ENCODE data around the gene CNTLN.
"Not testable (repeated sequence)": the region's sequence is repeated elsewhere in the genome, so short reads cannot be mapped to it uniquely, and the experiment has no call there.

The CNTLN gene

DNA sequence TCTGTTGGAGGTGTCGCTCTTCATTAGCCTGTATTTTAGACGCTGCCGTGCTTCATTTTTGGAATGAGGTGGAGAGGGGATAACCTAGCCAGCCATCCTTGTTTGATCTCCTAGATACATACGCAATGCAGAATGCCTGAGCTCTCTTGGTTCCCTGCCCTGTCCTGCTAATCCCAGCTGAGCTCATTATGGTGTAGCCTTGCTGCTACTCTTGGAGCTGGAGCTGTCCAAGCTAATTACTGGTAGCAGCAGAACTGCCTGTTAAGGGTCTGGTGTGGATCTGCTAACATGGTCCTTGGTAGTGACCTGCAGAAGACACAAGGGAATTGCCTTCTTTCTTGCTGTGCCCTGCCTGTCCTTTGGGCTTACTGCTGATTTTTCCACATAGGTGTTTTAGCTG lies 207.9 kb downstream of the CNTLN start:
- H3K36me3 ChIP-seq (ENCODE audit: control insufficient read depth, insufficient read depth, low read length), result no peaks in the 10 kb centered on the region
- H3K4me1 ChIP-seq (ENCODE audit: control insufficient read depth, insufficient read depth, low read length), result no peaks in the 10 kb centered on the region
- WGBS (ENCODE audit: insufficient coverage, insufficient read length), result no CpG with 5 or more reads among the region's 4 CpGs
- no peak for DNase-seq (ENCODE audit: low read depth, low spot score)
- no peaks in the 10 kb centered on the region for H3K27me3 ChIP-seq (ENCODE audit: control insufficient read depth, insufficient read depth, low read length)
- no peak overlapping the region for H3K27ac ChIP-seq (ENCODE audit: low read length)
- no peak overlapping the region for H3K4me3 ChIP-seq (ENCODE audit: low read length)
- H3K9me3 ChIP-seq (ENCODE audit: control insufficient read depth, insufficient read depth, low read length), result no peaks in the 10 kb centered on the region

- no peak for DNase-seq (ENCODE audit: low read depth, low spot score)
- H3K27ac ChIP-seq (ENCODE audit: low read length), result no peak overlapping the region
- no peaks in the 10 kb centered on the region for H3K36me3 ChIP-seq (ENCODE audit: control insufficient read depth, insufficient read depth, low read length)
- H3K27me3 ChIP-seq (ENCODE audit: control insufficient read depth, insufficient read depth, low read length), result no peaks in the 10 kb centered on the region
- H3K4me1 ChIP-seq (ENCODE audit: control insufficient read depth, insufficient read depth, low read length), result no peaks in the 10 kb centered on the region
- no peaks in the 10 kb centered on the region for H3K9me3 ChIP-seq (ENCODE audit: control insufficient read depth, insufficient read depth, low read length)
- H3K4me3 ChIP-seq (ENCODE audit: low read length), result no peak overlapping the region
These were observed 215.0 kb downstream of the CNTLN start for GRCh38 chr9:17349831-17350230.

GRCh38 chr9:17354006-17354405 lies 219.2 kb downstream of the CNTLN start:
- not testable (repeated sequence) for H3K36me3 ChIP-seq (ENCODE audit: control insufficient read depth, insufficient read depth, low read length); H3K27ac ChIP-seq (ENCODE audit: low read length); H3K9me3 ChIP-seq (ENCODE audit: control insufficient read depth, insufficient read depth, low read length); H3K27me3 ChIP-seq (ENCODE audit: control insufficient read depth, insufficient read depth, low read length); H3K4me1 ChIP-seq (ENCODE audit: control insufficient read depth, insufficient read depth, low read length); H3K4me3 ChIP-seq (ENCODE audit: low read length); DNase-seq (ENCODE audit: low read depth, low spot score)
- no CpG with 5 or more reads among the region's 25 CpGs for WGBS (ENCODE audit: insufficient coverage, insufficient read length)

- no peak for DNase-seq (ENCODE audit: low read depth, low spot score)
These were observed 226.5 kb downstream of the CNTLN start for GRCh38 chr9:17361378-17361777.

GRCh38 chr9:17367035-17367434 lies 232.2 kb downstream of the CNTLN start:
- no CpG with 5 or more reads among the region's 2 CpGs for WGBS (ENCODE audit: insufficient coverage, insufficient read length)
- no peak overlapping the region for H3K27ac ChIP-seq (ENCODE audit: low read length)
- no peak overlapping the region for H3K4me3 ChIP-seq (ENCODE audit: low read length)
- no peaks in the 10 kb centered on the region for H3K9me3 ChIP-seq (ENCODE audit: control insufficient read depth, insufficient read depth, low read length)
- no peaks in the 10 kb centered on the region for H3K27me3 ChIP-seq (ENCODE audit: control insufficient read depth, insufficient read depth, low read length)
- no peaks in the 10 kb centered on the region for H3K4me1 ChIP-seq (ENCODE audit: control insufficient read depth, insufficient read depth, low read length)
- DNase-seq (ENCODE audit: low read depth, low spot score), result no peak
- no peaks in the 10 kb centered on the region for H3K36me3 ChIP-seq (ENCODE audit: control insufficient read depth, insufficient read depth, low read length)

More at GRCh38 chr9:17361378-17361777, 226.5 kb downstream of the CNTLN start:
- no peak overlapping the region for H3K27ac ChIP-seq (ENCODE audit: low read length)
- H3K4me1 ChIP-seq (ENCODE audit: control insufficient read depth, insufficient read depth, low read length), result no peaks in the 10 kb centered on the region
- no peak overlapping the region for H3K4me3 ChIP-seq (ENCODE audit: low read length)
- WGBS (ENCODE audit: insufficient coverage, insufficient read length), result no CpG with 5 or more reads among the region's 2 CpGs
- no peaks in the 10 kb centered on the region for H3K9me3 ChIP-seq (ENCODE audit: control insufficient read depth, insufficient read depth, low read length)
- no peaks in the 10 kb centered on the region for H3K27me3 ChIP-seq (ENCODE audit: control insufficient read depth, insufficient read depth, low read length)
- no peaks in the 10 kb centered on the region for H3K36me3 ChIP-seq (ENCODE audit: control insufficient read depth, insufficient read depth, low read length)

- WGBS (ENCODE audit: insufficient coverage, insufficient read length), result no CpG with 5 or more reads among the region's 5 CpGs
- H3K36me3 ChIP-seq (ENCODE audit: control insufficient read depth, insufficient read depth, low read length), result no peaks in the 10 kb centered on the region
- H3K27ac ChIP-seq (ENCODE audit: low read length), result no peak overlapping the region
- no peak for DNase-seq (ENCODE audit: low read depth, low spot score)
- no peaks in the 10 kb centered on the region for H3K27me3 ChIP-seq (ENCODE audit: control insufficient read depth, insufficient read depth, low read length)
- no peaks in the 10 kb centered on the region for H3K9me3 ChIP-seq (ENCODE audit: control insufficient read depth, insufficient read depth, low read length)
- H3K4me1 ChIP-seq (ENCODE audit: control insufficient read depth, insufficient read depth, low read length), result no peaks in the 10 kb centered on the region
- H3K4me3 ChIP-seq (ENCODE audit: low read length), result no peak overlapping the region
These were observed 245.5 kb downstream of the CNTLN start for GRCh38 chr9:17380126-17380861.

- H3K4me1 ChIP-seq (ENCODE audit: control insufficient read depth, insufficient read depth, low read length), result no peaks in the 10 kb centered on the region
- no peaks in the 10 kb centered on the region for H3K9me3 ChIP-seq (ENCODE audit: control insufficient read depth, insufficient read depth, low read length)
- H3K36me3 ChIP-seq (ENCODE audit: control insufficient read depth, insufficient read depth, low read length), result no peaks in the 10 kb centered on the region
- no peak overlapping the region for H3K4me3 ChIP-seq (ENCODE audit: low read length)
- DNase-seq (ENCODE audit: low read depth, low spot score), result no peak
- no peak overlapping the region for H3K27ac ChIP-seq (ENCODE audit: low read length)
- no peaks in the 10 kb centered on the region for H3K27me3 ChIP-seq (ENCODE audit: control insufficient read depth, insufficient read depth, low read length)
These were observed 252.7 kb downstream of the CNTLN start for GRCh38 chr9:17387565-17387964.

- no peak overlapping the region for H3K27ac ChIP-seq (ENCODE audit: low read length)
- DNase-seq (ENCODE audit: low read depth, low spot score), result no peak
- no peaks in the 10 kb centered on the region for H3K36me3 ChIP-seq (ENCODE audit: control insufficient read depth, insufficient read depth, low read length)
- H3K4me1 ChIP-seq (ENCODE audit: control insufficient read depth, insufficient read depth, low read length), result no peaks in the 10 kb centered on the region
- no peaks in the 10 kb centered on the region for H3K27me3 ChIP-seq (ENCODE audit: control insufficient read depth, insufficient read depth, low read length)
- no peak overlapping the region for H3K4me3 ChIP-seq (ENCODE audit: low read length)
- H3K9me3 ChIP-seq (ENCODE audit: control insufficient read depth, insufficient read depth, low read length), result no peaks in the 10 kb centered on the region
- WGBS (ENCODE audit: insufficient coverage, insufficient read length), result no CpG with 5 or more reads among the region's 1 CpG
These were observed 254.2 kb downstream of the CNTLN start for GRCh38 chr9:17389026-17389425.

DNA sequence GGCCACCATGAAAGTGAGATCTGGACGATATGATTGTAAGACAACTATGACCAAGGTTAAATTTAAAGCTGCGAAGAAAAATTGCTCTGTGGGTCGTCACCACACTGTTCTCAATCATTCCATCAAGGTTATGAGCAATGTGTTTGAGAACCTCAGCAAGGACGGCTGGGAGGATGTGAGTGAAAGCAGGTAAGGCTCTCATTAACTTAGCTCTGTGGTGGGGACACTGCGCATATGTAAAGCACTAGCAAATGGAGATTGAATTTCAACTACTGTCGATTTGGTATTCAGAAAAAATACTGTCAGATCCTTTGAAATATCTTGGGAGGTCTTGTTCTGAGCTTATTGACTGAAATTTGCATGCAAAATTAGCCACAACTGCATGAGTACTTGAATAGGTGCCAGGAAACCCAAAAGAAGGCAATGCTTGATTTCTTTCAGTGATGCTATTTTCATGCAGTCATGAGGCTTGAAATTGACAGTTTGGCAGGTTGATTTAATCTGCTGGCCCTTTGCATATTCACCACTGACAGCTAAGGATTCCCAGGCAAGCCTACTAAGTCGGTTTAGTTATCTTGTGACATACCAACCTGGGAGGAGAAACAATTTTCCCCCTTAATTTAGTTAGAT lies 260.2 kb downstream of the CNTLN start:
- H3K27me3 ChIP-seq (ENCODE audit: control insufficient read depth, insufficient read depth, low read length), result no peaks in the 10 kb centered on the region
- no peaks in the 10 kb centered on the region for H3K36me3 ChIP-seq (ENCODE audit: control insufficient read depth, insufficient read depth, low read length)
- no peak for DNase-seq (ENCODE audit: low read depth, low spot score)
- WGBS (ENCODE audit: insufficient coverage, insufficient read length), result no CpG with 5 or more reads among the region's 7 CpGs
- H3K27ac ChIP-seq (ENCODE audit: low read length), result no peak overlapping the region
- no peaks in the 10 kb centered on the region for H3K9me3 ChIP-seq (ENCODE audit: control insufficient read depth, insufficient read depth, low read length)
- no peak overlapping the region for H3K4me3 ChIP-seq (ENCODE audit: low read length)
- H3K4me1 ChIP-seq (ENCODE audit: control insufficient read depth, insufficient read depth, low read length), result peaks cover 5% of the 10 kb centered on the region; the same call in 1 of the 2 replicates

GRCh38 chr9:17397166-17397728 lies 262.4 kb downstream of the CNTLN start:
- not testable (repeated sequence) for H3K9me3 ChIP-seq (ENCODE audit: control insufficient read depth, insufficient read depth, low read length); DNase-seq (ENCODE audit: low read depth, low spot score); H3K27me3 ChIP-seq (ENCODE audit: control insufficient read depth, insufficient read depth, low read length); H3K4me1 ChIP-seq (ENCODE audit: control insufficient read depth, insufficient read depth, low read length); H3K27ac ChIP-seq (ENCODE audit: low read length); H3K36me3 ChIP-seq (ENCODE audit: control insufficient read depth, insufficient read depth, low read length); H3K4me3 ChIP-seq (ENCODE audit: low read length)
- WGBS (ENCODE audit: insufficient coverage, insufficient read length), result no CpG with 5 or more reads among the region's 7 CpGs

DNA sequence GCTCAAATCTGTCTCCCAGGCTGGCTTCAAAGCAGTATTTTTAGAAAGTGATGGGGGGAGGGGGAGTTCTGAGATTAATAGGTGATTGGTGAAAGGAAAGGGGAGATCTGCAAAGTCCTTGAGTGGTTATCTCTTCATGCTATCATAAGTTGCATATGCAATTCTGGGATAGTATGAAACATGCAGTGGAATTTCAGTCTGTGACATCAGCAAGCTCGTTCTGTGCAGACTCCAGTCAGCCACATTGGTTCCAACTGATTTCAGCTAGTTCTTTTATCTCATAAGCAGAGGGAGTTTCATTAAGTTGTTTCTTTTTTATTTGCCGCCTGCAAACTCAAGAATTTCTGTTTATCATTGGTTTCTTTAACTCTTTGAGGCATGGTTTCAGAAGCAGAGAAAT lies 263.5 kb downstream of the CNTLN start:
- no CpG with 5 or more reads among the region's 2 CpGs for WGBS (ENCODE audit: insufficient coverage, insufficient read length)
- Histone ChIP-seq H3K27ac (ENCODE audit: low read length) (no peak overlapping the region), H3K9me3 (ENCODE audit: control insufficient read depth, insufficient read depth, low read length) (no peaks in the 10 kb centered on the region), H3K4me1 (ENCODE audit: control insufficient read depth, insufficient read depth, low read length) (peaks cover 5% of the 10 kb centered on the region; the same call in 1 of the 2 replicates), H3K4me3 (ENCODE audit: low read length) (no peak overlapping the region), H3K36me3 (ENCODE audit: control insufficient read depth, insufficient read depth, low read length) (no peaks in the 10 kb centered on the region), H3K27me3 (ENCODE audit: control insufficient read depth, insufficient read depth, low read length) (no peaks in the 10 kb centered on the region)
- DNase-seq (ENCODE audit: low read depth, low spot score), result no peak
